GM12878 (cell line): ENCODE data around the gene GALNT15. TPM values are rescaled to one million over a fixed set of nuclear protein-coding genes. Genes with fewer than 3 reads are reported as not detected.

ENCODE experiments used
- ATAC-seq: fragments of 200-7000 bp; cut with Tn5 transposase; 3 replicates; pipeline ENCODE4 v1.9.1; 2020; ENCODE audit warnings: mild to moderate bottlenecking, moderate library complexity
- BruUV-seq: library from RNA; stranded (reverse); fragments of 400-500 nt; replicated peaks from 2 replicates; lab custom pipeline; 2021; lab: Mats Ljungman, UMichigan
- CTCF ChIA-PET: fragments of 300-600 bp; sonication (Branson Sonifier 250); formaldehyde crosslinking; extraction: SDS; loops from one replicate; lab custom pipeline; 2021; ENCODE audit warnings: inconsistent platforms; lab: Yijun Ruan, JAX
- POLR2A ChIA-PET: fragments of 350-600 bp; formaldehyde crosslinking; extraction: SDS; loops from one replicate; lab custom pipeline; 2021; ENCODE audit warnings: inconsistent platforms; lab: Charles Lee
- RAD21 ChIA-PET: fragments of 300-600 bp; sonication (Branson Sonifier 250); formaldehyde crosslinking; loops from one replicate; lab custom pipeline; 2023; ENCODE audit warnings: antibody characterized with exemption; ENCODE audit not compliant: unreplicated experiment; lab: Charles Lee
- SMC1A ChIA-PET: fragments of 300-600 bp; sonication (Branson Sonifier 250); formaldehyde crosslinking; loops from one replicate; lab custom pipeline; 2023; ENCODE audit not compliant: unreplicated experiment, uncharacterized antibody; lab: Charles Lee
- DNase-seq: peaks from one replicate; pipeline ENCODE4 v3.0.0-alpha.2; 2011; ENCODE audit warnings: low read depth, low spot score
- FAIRE-seq: peaks from 3 replicates; lab custom pipeline; 2011; peaks lifted over from hg19 to GRCh38; lab: Jason Lieb, UNC
- H2AFZ ChIP-seq: 2 replicates; pipeline ENCODE4 v1.6.0; 2011; ENCODE audit warnings: low read depth, low read length, control low read depth; ENCODE audit not compliant: control insufficient read depth
- H3K27ac ChIP-seq: 2 replicates; pipeline ENCODE4 v1.5.1; 2011; ENCODE audit warnings: control low read depth; ENCODE audit not compliant: control insufficient read depth, insufficient read depth
- H3K27me3 ChIP-seq, 2 experiments: replicated peaks in 1 of 2; 2 replicates each; pipeline versions ENCODE4 v1.6.0 to v1.6.1; 2011; ENCODE audit warnings: low read length in 1 of 2; ENCODE audit not compliant: control insufficient read depth in 2 of 2, insufficient read depth in 2 of 2
- H3K36me3 ChIP-seq, 2 experiments: 2 replicates each; pipeline ENCODE4 v1.5.1; 2011; ENCODE audit warnings: low read length in 1 of 2; ENCODE audit not compliant: control insufficient read depth in 2 of 2, insufficient read depth in 2 of 2
- H3K4me1 ChIP-seq: 2 replicates; pipeline ENCODE4 v1.6.1; 2011; ENCODE audit warnings: mild to moderate bottlenecking, low read length, moderate library complexity, mixed read lengths; ENCODE audit not compliant: control insufficient read depth, insufficient read depth
- H3K4me2 ChIP-seq: 2 replicates; pipeline ENCODE4 v1.6.0; 2011; ENCODE audit warnings: control low read depth; ENCODE audit not compliant: control insufficient read depth, insufficient read depth
- H3K4me3 ChIP-seq: fragments of 200-600 bp; sonication (generic); 2 replicates; pipeline ENCODE4 v1.5.1; 2016
- H3K79me2 ChIP-seq: 2 replicates; pipeline ENCODE4 v1.6.0; 2011; ENCODE audit warnings: low read length; ENCODE audit not compliant: control insufficient read depth, insufficient read depth
- H3K9ac ChIP-seq: 2 replicates; pipeline ENCODE4 v1.8.0; 2011; ENCODE audit warnings: low read length, control low read depth, mixed read lengths; ENCODE audit not compliant: control insufficient read depth, insufficient read depth
- H3K9me3 ChIP-seq: replicated peaks from 3 replicates; pipeline ENCODE4 v1.5.1; 2011; ENCODE audit warnings: mild to moderate bottlenecking, low read length; ENCODE audit not compliant: control insufficient read depth, insufficient read depth
- H4K20me1 ChIP-seq: 2 replicates; pipeline ENCODE4 v1.6.0; 2011; ENCODE audit not compliant: control insufficient read depth, insufficient read depth
- CBFB ChIP-seq: IDR thresholded peaks from 2 replicates; pipeline ENCODE4 v1.6.1; 2016; ENCODE audit warnings: antibody characterized with exemption, low read depth
- CEBPB ChIP-seq, 2 experiments: fragments of 150-350 bp in 1 of 2; IDR thresholded peaks; 2 replicates each; pipeline ENCODE4 v1.6.1; 2012 to 2014; ENCODE audit warnings: low read depth in 2 of 2, low read length in 2 of 2, borderline replicate concordance in 1 of 2, inconsistent platforms in 1 of 2
- HDAC6 ChIP-seq: fragments of 200-600 bp; sonication (generic); IDR thresholded peaks from one replicate; pipeline ENCODE4 v1.8.0; 2017; ENCODE audit warnings: antibody characterized with exemption; ENCODE audit not compliant: unreplicated experiment
- PKNOX1 ChIP-seq: fragments of 450-650 bp; IDR thresholded peaks from 2 replicates; pipeline ENCODE4 v1.6.1; 2016; ENCODE audit warnings: mild to moderate bottlenecking
- SUPT20H ChIP-seq: IDR thresholded peaks from 2 replicates; pipeline ENCODE4 v1.6.1; 2011; ENCODE audit warnings: low read depth, mild to moderate bottlenecking, low read length, moderate library complexity, borderline replicate concordance; ENCODE audit not compliant: control insufficient read depth
- SUZ12 ChIP-seq: fragments of 200-600 bp; sonication (generic); IDR thresholded peaks from one replicate; pipeline ENCODE4 v1.6.1; 2018; ENCODE audit warnings: antibody characterized with exemption, mild to moderate bottlenecking; ENCODE audit not compliant: unreplicated experiment
- in situ Hi-C: fragments of 300-500 bp; cut with MboI; formaldehyde crosslinking; loops from 9 replicates; pipeline ENCODE4 v1.14.3; 2018; ENCODE audit warnings: mixed read lengths
- intact Hi-C: fragments of 100-400 bp; cut with micrococcal nuclease; formaldehyde crosslinking; loops from one replicate; pipeline ENCODE4 v1.14.2; 2022; ENCODE audit not compliant: unreplicated experiment
- polyA plus RNA-seq, 11 experiments: library from polyadenylated mRNA; depleted of rRNA in 4 of 11; unstranded in 6 of 11; stranded (reverse) in 5 of 11; fragments of >200 nt; fragmentation: Nextera tagmentation in 4 of 11; fragmentation: Illumina TruSeq in 1 of 11; extraction: Ambion mirVana in 4 of 11; extraction: Trizol in 1 of 11; gene quantifications; 1 replicate in 1 of 11; 2 replicates in 10 of 11; pipeline versions ENCODE4 v1.2.1 to v1.2.3, GENCODE V29; 2011 to 2016; ENCODE audit warnings: inconsistent platforms in 2 of 11, missing spikeins in 2 of 11, low read depth in 1 of 11
- total RNA-seq, 4 experiments: library from RNA; depleted of rRNA in 3 of 4; stranded (reverse); fragments of >200 nt in 3 of 4; fragmentation: Illumina TruSeq in 1 of 4; extraction: Trizol in 1 of 4; gene quantifications; 2 replicates each; pipeline versions ENCODE4 v1.2.1 to v1.2.3, GENCODE V29; 2013 to 2021
- TF ChIP-seq, protein P1 (sequence below): IDR thresholded peaks from 2 replicates; pipeline ENCODE4 v1.6.1; 2011; ENCODE audit warnings: low read depth, low read length, improper control_type of control experiment, borderline replicate concordance
- TF ChIP-seq, protein P2 (sequence below): IDR thresholded peaks from 2 replicates; pipeline ENCODE4 v1.6.1; 2011; ENCODE audit warnings: borderline replicate concordance, low read depth, mild to moderate bottlenecking, moderate library complexity, mixed read lengths, low read length; ENCODE audit not compliant: insufficient read depth; ENCODE audit errors: extremely low read length

The GALNT15 gene
- total and polyA plus RNA-seq, 10 of the 15 experiments (the other 5 are each of a cell fraction or from before 2014, with no cell fraction given): 0.03 to 0.05 TPM; not detected in 8

DNA sequence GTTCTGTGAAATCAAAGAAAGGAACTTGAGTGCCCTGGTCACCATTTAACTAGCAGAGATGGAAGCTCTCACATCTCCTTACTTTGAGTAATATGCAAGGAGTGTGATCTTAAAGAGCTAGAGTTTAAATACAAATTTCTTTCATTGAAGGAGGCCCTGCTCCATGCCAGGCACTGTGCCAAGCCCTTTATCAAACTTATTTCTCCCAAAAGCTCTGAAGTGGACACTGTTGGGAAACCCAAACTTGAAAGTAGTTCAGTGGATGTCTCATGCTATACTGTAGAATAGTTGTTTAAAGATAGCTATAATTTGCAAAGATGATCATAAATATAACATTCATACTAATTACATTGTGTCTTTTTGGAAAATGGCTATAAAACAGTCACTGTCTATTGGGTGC, 17.1 kb downstream of the GALNT15 start:
- DNase-seq (no peak), FAIRE-seq (no peak), ATAC-seq (no peak)
- Histone ChIP-seq H3K9ac (no peak overlapping the region), H3K4me3 (no peak overlapping the region), H3K9me3 (no peaks in the 10 kb centered on the region), H2AFZ (no peak overlapping the region), H4K20me1 (no peaks in the 10 kb centered on the region), H3K27ac (no peak overlapping the region), H3K79me2 (no peaks in the 10 kb centered on the region), H3K36me3 (no peaks in the 10 kb centered on the region), H3K4me1 (no peaks in the 10 kb centered on the region), H3K27me3 (peaks cover 0 to 3% of the 10 kb centered on the region in 2 experiments; a peak in 1 of 4 replicates), H3K4me2 (no peak overlapping the region)
- POLR2A ChIA-PET: no interaction called here
- in situ Hi-C loops: no loop called here
- TF ChIP-seq, protein P1, sequence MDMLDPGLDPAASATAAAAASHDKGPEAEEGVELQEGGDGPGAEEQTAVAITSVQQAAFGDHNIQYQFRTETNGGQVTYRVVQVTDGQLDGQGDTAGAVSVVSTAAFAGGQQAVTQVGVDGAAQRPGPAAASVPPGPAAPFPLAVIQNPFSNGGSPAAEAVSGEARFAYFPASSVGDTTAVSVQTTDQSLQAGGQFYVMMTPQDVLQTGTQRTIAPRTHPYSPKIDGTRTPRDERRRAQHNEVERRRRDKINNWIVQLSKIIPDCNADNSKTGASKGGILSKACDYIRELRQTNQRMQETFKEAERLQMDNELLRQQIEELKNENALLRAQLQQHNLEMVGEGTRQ: no peak
- TF ChIP-seq SUZ12: no peak
- no peak for TF ChIP-seq SUPT20H
- TF ChIP-seq, protein P2, sequence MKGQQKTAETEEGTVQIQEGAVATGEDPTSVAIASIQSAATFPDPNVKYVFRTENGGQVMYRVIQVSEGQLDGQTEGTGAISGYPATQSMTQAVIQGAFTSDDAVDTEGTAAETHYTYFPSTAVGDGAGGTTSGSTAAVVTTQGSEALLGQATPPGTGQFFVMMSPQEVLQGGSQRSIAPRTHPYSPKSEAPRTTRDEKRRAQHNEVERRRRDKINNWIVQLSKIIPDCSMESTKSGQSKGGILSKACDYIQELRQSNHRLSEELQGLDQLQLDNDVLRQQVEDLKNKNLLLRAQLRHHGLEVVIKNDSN: no peak
- no peak for TF ChIP-seq CEBPB (IDR thresholded peaks at IDR 0.05; ENCODE audit: borderline replicate concordance in 1 of 2, low read depth in 2 of 2, low read length in 2 of 2)
- TF ChIP-seq CBFB: no peak
- TF ChIP-seq PKNOX1: no peak
- no peak for TF ChIP-seq HDAC6
- intact Hi-C loops: no loop called here
- no TSS peak for BruUV-seq
- CTCF ChIA-PET: no interaction called here
- RAD21 ChIA-PET: no interaction called here
- SMC1A ChIA-PET: interaction anchor here (0.6 kb wide), 1 partner anchor 66 kb away, joined by 3 read pairs; no protein-coding TSS in a partner anchor
